Trophoblast cell (in vitro differentiated cells and primary cell): ENCODE data around the gene ZSCAN4.

Source experiments
- DNase-seq, 2 donors: peaks; one replicate each; pipeline ENCODE4 v3.0.0-alpha.2; 2016
- H2AFZ ChIP-seq: 2 replicates; pipeline ENCODE4 v1.6.1; 2013; ENCODE audit warnings: low read length, moderate library complexity, mild to moderate bottlenecking; ENCODE audit not compliant: insufficient read depth, poor library complexity
- H2AK5ac ChIP-seq: 2 replicates; pipeline ENCODE4 v1.6.1; 2013; ENCODE audit warnings: mild to moderate bottlenecking, low read length
- H2BK120ac ChIP-seq: 2 replicates; pipeline ENCODE4 v1.6.1; 2013; ENCODE audit warnings: low read length, mild to moderate bottlenecking, moderate library complexity; ENCODE audit not compliant: insufficient read depth, poor library complexity
- H2BK12ac ChIP-seq: 2 replicates; pipeline ENCODE4 v1.6.1; 2013; ENCODE audit warnings: mild to moderate bottlenecking, low read length, moderate library complexity
- H2BK5ac ChIP-seq: 2 replicates; pipeline ENCODE4 v1.6.1; 2013; ENCODE audit warnings: low read length, low read depth, moderate library complexity, mild to moderate bottlenecking; ENCODE audit not compliant: poor library complexity
- H3K14ac ChIP-seq: 2 replicates; pipeline ENCODE4 v1.6.1; 2013; ENCODE audit warnings: mild to moderate bottlenecking, low read length
- H3K18ac ChIP-seq: 2 replicates; pipeline ENCODE4 v1.6.1; 2013; ENCODE audit warnings: mild to moderate bottlenecking, low read length
- H3K23ac ChIP-seq: 2 replicates; pipeline ENCODE4 v1.6.1; 2013; ENCODE audit warnings: low read length
- H3K27ac ChIP-seq: 2 replicates; pipeline ENCODE4 v1.5.1; 2013; ENCODE audit warnings: low read depth, mild to moderate bottlenecking, inconsistent platforms, low read length, moderate library complexity
- H3K27me3 ChIP-seq: 2 replicates; pipeline ENCODE4 v1.6.1; 2013; ENCODE audit warnings: inconsistent platforms, mild to moderate bottlenecking, low read length, moderate library complexity; ENCODE audit not compliant: insufficient read depth
- H3K36me3 ChIP-seq, 2 experiments: 1 replicate in 1 of 2; 2 replicates in 1 of 2; pipeline ENCODE4 v1.6.1; 2013; ENCODE audit warnings: low read length in 2 of 2, mild to moderate bottlenecking in 2 of 2, moderate library complexity in 1 of 2; ENCODE audit not compliant: insufficient read depth in 2 of 2, control insufficient read depth in 1 of 2
- H3K4ac ChIP-seq: 2 replicates; pipeline ENCODE4 v1.6.1; 2013; ENCODE audit warnings: low read depth, mild to moderate bottlenecking, low read length, moderate library complexity
- H3K4me1 ChIP-seq, 2 experiments: 1 replicate in 1 of 2; 2 replicates in 1 of 2; pipeline ENCODE4 v1.6.1; 2013; ENCODE audit warnings: low read length in 2 of 2, mild to moderate bottlenecking in 2 of 2, moderate library complexity in 1 of 2; ENCODE audit not compliant: insufficient read depth in 2 of 2, control insufficient read depth in 1 of 2
- H3K4me2 ChIP-seq: 2 replicates; pipeline ENCODE4 v1.6.1; 2013; ENCODE audit warnings: inconsistent platforms, mild to moderate bottlenecking, low read length, moderate library complexity
- H3K4me3 ChIP-seq: 2 replicates; pipeline ENCODE4 v1.5.1; 2013; ENCODE audit warnings: mild to moderate bottlenecking, low read depth, low read length, inconsistent platforms
- H3K79me1 ChIP-seq: one replicate; pipeline ENCODE4 v1.6.1; 2013; ENCODE audit warnings: low read length
- H3K79me2 ChIP-seq: 2 replicates; pipeline ENCODE4 v1.6.1; 2013; ENCODE audit warnings: low read length, mild to moderate bottlenecking; ENCODE audit not compliant: control insufficient read depth, insufficient read depth, poor library complexity
- H3K9ac ChIP-seq: 2 replicates; pipeline ENCODE4 v1.6.1; 2013; ENCODE audit warnings: mild to moderate bottlenecking, low read length
- H3K9me3 ChIP-seq: 2 replicates; pipeline ENCODE4 v1.6.1; 2013; ENCODE audit warnings: low read depth, mild to moderate bottlenecking, control low read depth, inconsistent platforms, low read length; ENCODE audit not compliant: insufficient read depth
- H4K12ac ChIP-seq: 2 replicates; pipeline ENCODE4 v1.6.1; 2013; ENCODE audit warnings: low read depth, mild to moderate bottlenecking, low read length, moderate library complexity
- H4K8ac ChIP-seq: 2 replicates; pipeline ENCODE4 v1.6.1; 2013; ENCODE audit warnings: low read depth, mild to moderate bottlenecking, low read length, moderate library complexity
- H4K91ac ChIP-seq: one replicate; pipeline ENCODE4 v1.6.1; 2013; ENCODE audit warnings: low read depth, mild to moderate bottlenecking, low read length, moderate library complexity
- WGBS: extraction: QIAGEN DNeasy Blood & Tissue Kit; methylation state at CpG from one replicate; pipeline ENCODE4 v1.1.7; 2013; ENCODE audit warnings: missing lambda C conversion rate; ENCODE audit not compliant: insufficient read length, insufficient coverage; ENCODE audit errors: extremely low coverage; 5-methylcytosine and 5-hydroxymethylcytosine counted together

The ZSCAN4 gene

GRCh38 chr19:57689750-57690149 is 21.0 kb downstream of the ZSCAN4 start:
- no CpG with 5 or more reads among the region's 3 CpGs for WGBS
- peak; percentile 51 to 58 for DNase-seq
- no peak overlapping the region for H3K4me3 ChIP-seq

DNA sequence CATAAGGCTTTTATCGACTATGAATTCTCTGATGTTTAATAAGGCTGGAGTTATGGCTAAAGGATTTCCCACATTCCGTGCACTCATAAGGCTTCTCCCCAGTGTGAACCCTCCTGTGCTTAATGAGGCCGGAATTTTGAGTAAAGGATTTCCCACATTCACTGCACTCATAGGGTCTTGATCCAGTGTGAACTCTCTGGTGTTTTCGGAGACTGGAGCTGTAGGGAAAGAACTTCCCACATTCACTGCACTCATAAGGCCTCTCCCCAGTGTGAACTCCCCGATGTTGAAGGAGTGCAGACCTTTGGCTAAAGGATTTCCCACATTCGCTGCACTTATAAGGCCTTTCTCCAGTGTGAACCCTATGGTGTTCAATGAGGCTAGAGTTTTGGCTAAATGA is 32.9 kb downstream of the ZSCAN4 start:
- Histone ChIP-seq H4K91ac (no peak overlapping the region), H3K27me3 (no peaks in the 10 kb centered on the region), H3K27ac (no peak overlapping the region), H3K4me1 (no peaks in the 10 kb centered on the region), H3K9me3 (no peaks in the 10 kb centered on the region), H3K36me3 (peaks cover 18 to 58% of the 10 kb centered on the region in 2 experiments), H3K79me1 (no peaks in the 10 kb centered on the region), H3K4me3 (no peak overlapping the region), H3K4ac (no peak overlapping the region), H2BK5ac (no peak overlapping the region), H3K14ac (no peak overlapping the region), H2AK5ac (no peak overlapping the region), H3K18ac (no peak overlapping the region), H2BK120ac (no peak overlapping the region), H3K23ac (no peak overlapping the region), H4K8ac (no peak overlapping the region), H2AFZ (no peak overlapping the region), H4K12ac (no peak overlapping the region), H3K79me2 (no peaks in the 10 kb centered on the region), H3K4me2 (no peak overlapping the region), H2BK12ac (no peak overlapping the region), H3K9ac (no peak overlapping the region)
- no CpG with 5 or more reads among the region's 6 CpGs for WGBS
- no peak for DNase-seq

More at GRCh38 chr19:57689750-57690149, 21.0 kb downstream of the ZSCAN4 start:
- H3K4me2 ChIP-seq: no peak overlapping the region
- H3K9me3 ChIP-seq: peaks cover 11% of the 10 kb centered on the region
- no peaks in the 10 kb centered on the region for H3K4me1 ChIP-seq
- no peak overlapping the region for H4K91ac ChIP-seq
- no peak overlapping the region for H2BK12ac ChIP-seq
- no peak overlapping the region for H4K12ac ChIP-seq
- H3K79me2 ChIP-seq: no peaks in the 10 kb centered on the region
- no peak overlapping the region for H3K23ac ChIP-seq
- H3K14ac ChIP-seq: no peak overlapping the region
- H3K36me3 ChIP-seq: peaks cover 21 to 52% of the 10 kb centered on the region in 2 experiments
- no peak overlapping the region for H3K9ac ChIP-seq
- H2AK5ac ChIP-seq: no peak overlapping the region
- H4K8ac ChIP-seq: no peak overlapping the region
- H3K79me1 ChIP-seq: no peaks in the 10 kb centered on the region
- H2BK120ac ChIP-seq: no peak overlapping the region
- H3K18ac ChIP-seq: no peak overlapping the region
- no peaks in the 10 kb centered on the region for H3K27me3 ChIP-seq
- H3K4ac ChIP-seq: no peak overlapping the region
- H3K27ac ChIP-seq: no peak overlapping the region
- no peak overlapping the region for H2AFZ ChIP-seq
- H2BK5ac ChIP-seq: no peak overlapping the region

- Histone ChIP-seq H3K23ac (no peak overlapping the region), H3K4ac (peak overlapping the region; percentile 28)
- no CpG with 5 or more reads among the region's 1 CpG for WGBS
These were observed 37.6 kb downstream of the ZSCAN4 start for GRCh38 chr19:57706346-57706745.

DNA sequence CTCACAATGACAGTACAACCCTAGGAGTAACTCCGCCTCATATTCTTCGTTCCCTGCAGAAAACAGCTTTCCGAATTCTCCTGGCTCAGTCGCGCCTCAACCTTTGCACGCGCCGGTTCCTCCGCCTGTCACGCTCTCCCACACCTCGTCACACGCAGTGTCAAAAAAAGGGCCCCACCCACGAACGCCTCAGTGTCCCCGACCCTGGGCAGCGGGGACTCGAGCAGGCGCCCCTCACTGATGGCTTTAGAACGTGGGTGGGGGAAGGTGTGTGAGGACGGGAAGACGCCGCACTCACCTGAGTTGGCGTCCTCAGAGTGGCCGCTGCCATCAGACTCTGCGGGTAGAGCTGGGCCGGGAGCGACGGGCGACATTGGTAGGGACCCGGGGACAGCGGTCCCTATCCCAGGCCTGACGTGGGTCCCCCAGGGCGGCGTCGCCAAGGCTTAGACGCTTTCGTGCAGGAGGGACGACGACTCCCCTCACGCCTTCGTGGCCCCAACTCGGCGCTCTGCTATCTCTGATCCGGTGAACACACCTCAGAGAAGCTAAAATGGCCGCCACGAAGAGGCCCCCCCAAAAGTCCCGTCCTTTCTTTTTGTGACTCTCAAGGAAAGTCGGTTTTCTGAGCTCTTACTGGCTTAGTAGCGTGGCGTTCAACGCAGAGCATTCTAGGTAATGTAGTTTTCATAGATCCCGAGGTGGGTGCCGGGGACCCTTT is 40.1 kb downstream of the ZSCAN4 start, which contains the start of gene ZNF154:
ZNF154 (minus strand) TSS at position 564 of the 721 bp plus-strand sequence; CDS start at position 331, 233 bp downstream.
- H3K27ac ChIP-seq: peak within 1 kb of the TSS; percentile 1
- H3K9ac ChIP-seq: peak within 1 kb of the TSS; percentile 49
- peak within 1 kb of the TSS; percentile 79 for H3K4me3 ChIP-seq
- H3K4me1 ChIP-seq: peaks cover 9% of the 10 kb centered on the region in 2 experiments
- H2BK12ac ChIP-seq: no peak within 1 kb of the TSS
- peaks cover 5 to 18% of the 10 kb centered on the region in 2 experiments for H3K36me3 ChIP-seq
- H3K23ac ChIP-seq: no peak within 1 kb of the TSS
- peak within 1 kb of the TSS; percentile 88 for H3K14ac ChIP-seq
- no peaks in the 10 kb centered on the region for H3K27me3 ChIP-seq
- DNase-seq: peak in 1 of 2 donors; percentile 18
- H2AFZ ChIP-seq: peak within 1 kb of the TSS; percentile 87
- H4K91ac ChIP-seq: peak within 1 kb of the TSS; percentile 82
- H3K9me3 ChIP-seq: no peaks in the 10 kb centered on the region
- H3K4ac ChIP-seq: peak within 1 kb of the TSS; percentile 41
- no CpG with 5 or more reads among the region's 53 CpGs for WGBS
- H3K4me2 ChIP-seq: peak within 1 kb of the TSS; percentile 73
- H2AK5ac ChIP-seq: peak within 1 kb of the TSS; percentile 31
- H2BK120ac ChIP-seq: peak within 1 kb of the TSS; percentile 39
- H3K18ac ChIP-seq: peak within 1 kb of the TSS; percentile 90
- H3K79me1 ChIP-seq: peaks cover 5% of the 10 kb centered on the region
- peak within 1 kb of the TSS; percentile 95 for H4K8ac ChIP-seq
- peak within 1 kb of the TSS; percentile 49 for H2BK5ac ChIP-seq
- H3K79me2 ChIP-seq: peaks cover 10% of the 10 kb centered on the region
- H4K12ac ChIP-seq: peak within 1 kb of the TSS; percentile 94

More at GRCh38 chr19:57706346-57706745, 37.6 kb downstream of the ZSCAN4 start:
- Histone ChIP-seq H4K91ac (no peak overlapping the region), H3K4me1 (peaks cover 9% of the 10 kb centered on the region in 2 experiments), H2BK5ac (no peak overlapping the region), H2BK12ac (no peak overlapping the region), H3K4me3 (no peak overlapping the region), H3K9ac (no peak overlapping the region), H3K27me3 (no peaks in the 10 kb centered on the region), H4K12ac (no peak overlapping the region), H3K36me3 (peaks cover 12 to 37% of the 10 kb centered on the region in 2 experiments), H3K4me2 (no peak overlapping the region), H3K14ac (no peak overlapping the region), H4K8ac (no peak overlapping the region), H3K79me1 (peaks cover 5% of the 10 kb centered on the region), H3K79me2 (peaks cover 10% of the 10 kb centered on the region), H3K9me3 (no peaks in the 10 kb centered on the region), H3K27ac (no peak overlapping the region), H2AK5ac (no peak overlapping the region), H2AFZ (no peak overlapping the region), H3K18ac (no peak overlapping the region), H2BK120ac (no peak overlapping the region)
- no peak for DNase-seq
